ENCODE measurements around the gene UXS1.

UXS1 gene

DNA sequence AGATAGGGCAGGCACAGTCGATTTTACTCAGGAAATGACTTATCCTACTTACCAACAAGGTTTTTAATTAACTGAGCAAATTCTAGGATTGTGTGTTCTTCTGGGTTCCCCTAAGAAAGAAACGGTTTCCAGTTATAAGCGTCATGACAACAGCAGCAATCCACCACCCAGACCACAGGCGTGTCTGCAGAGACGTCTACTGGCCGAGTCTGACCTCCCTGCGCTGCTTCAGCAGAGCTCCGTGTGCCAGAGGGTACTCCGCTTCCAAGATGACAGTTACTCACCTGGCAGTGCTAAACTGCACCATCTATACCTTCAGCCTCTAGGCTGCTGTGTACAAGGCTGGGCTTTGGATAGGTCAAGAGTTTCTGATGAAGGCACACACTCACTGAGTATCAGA is 95.4 kb downstream of the UXS1 start:
- TF ChIP-seq, protein P1, sequence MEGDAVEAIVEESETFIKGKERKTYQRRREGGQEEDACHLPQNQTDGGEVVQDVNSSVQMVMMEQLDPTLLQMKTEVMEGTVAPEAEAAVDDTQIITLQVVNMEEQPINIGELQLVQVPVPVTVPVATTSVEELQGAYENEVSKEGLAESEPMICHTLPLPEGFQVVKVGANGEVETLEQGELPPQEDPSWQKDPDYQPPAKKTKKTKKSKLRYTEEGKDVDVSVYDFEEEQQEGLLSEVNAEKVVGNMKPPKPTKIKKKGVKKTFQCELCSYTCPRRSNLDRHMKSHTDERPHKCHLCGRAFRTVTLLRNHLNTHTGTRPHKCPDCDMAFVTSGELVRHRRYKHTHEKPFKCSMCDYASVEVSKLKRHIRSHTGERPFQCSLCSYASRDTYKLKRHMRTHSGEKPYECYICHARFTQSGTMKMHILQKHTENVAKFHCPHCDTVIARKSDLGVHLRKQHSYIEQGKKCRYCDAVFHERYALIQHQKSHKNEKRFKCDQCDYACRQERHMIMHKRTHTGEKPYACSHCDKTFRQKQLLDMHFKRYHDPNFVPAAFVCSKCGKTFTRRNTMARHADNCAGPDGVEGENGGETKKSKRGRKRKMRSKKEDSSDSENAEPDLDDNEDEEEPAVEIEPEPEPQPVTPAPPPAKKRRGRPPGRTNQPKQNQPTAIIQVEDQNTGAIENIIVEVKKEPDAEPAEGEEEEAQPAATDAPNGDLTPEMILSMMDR (conservative IDR thresholded peaks at IDR 0.05; ENCODE audit: low read length), result no peak
- no peak overlapping the region for H3K4me3 ChIP-seq (ENCODE audit: low read length)
- no peak for DNase-seq (ENCODE audit: low read depth)

DNA sequence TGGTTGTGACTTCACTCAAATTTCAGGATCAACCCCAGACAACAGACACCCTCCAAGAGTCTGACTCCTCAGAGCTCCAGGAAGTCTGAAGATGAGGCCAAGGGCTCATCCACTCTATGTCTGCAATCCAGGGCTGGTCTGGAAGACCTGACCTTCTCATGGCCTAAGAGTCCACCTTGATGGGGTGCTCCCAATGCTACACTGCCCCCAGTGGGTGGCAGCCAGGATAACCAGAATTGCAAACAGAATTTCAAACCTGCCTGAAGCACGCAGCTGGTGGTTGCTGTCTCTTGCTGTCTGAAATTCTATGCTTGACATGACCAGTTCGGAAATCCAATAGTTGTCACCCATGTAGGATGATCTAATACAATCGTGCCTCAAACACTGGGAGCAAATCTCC is 96.0 kb downstream of the UXS1 start:
- DNase-seq (ENCODE audit: low read depth), result no peak
- TF ChIP-seq, protein P1 (conservative IDR thresholded peaks at IDR 0.05; ENCODE audit: low read length), result peak; percentile 27; the same call in 1 of the 2 replicates
- H3K4me3 ChIP-seq (ENCODE audit: low read length), result no peak overlapping the region

DNA sequence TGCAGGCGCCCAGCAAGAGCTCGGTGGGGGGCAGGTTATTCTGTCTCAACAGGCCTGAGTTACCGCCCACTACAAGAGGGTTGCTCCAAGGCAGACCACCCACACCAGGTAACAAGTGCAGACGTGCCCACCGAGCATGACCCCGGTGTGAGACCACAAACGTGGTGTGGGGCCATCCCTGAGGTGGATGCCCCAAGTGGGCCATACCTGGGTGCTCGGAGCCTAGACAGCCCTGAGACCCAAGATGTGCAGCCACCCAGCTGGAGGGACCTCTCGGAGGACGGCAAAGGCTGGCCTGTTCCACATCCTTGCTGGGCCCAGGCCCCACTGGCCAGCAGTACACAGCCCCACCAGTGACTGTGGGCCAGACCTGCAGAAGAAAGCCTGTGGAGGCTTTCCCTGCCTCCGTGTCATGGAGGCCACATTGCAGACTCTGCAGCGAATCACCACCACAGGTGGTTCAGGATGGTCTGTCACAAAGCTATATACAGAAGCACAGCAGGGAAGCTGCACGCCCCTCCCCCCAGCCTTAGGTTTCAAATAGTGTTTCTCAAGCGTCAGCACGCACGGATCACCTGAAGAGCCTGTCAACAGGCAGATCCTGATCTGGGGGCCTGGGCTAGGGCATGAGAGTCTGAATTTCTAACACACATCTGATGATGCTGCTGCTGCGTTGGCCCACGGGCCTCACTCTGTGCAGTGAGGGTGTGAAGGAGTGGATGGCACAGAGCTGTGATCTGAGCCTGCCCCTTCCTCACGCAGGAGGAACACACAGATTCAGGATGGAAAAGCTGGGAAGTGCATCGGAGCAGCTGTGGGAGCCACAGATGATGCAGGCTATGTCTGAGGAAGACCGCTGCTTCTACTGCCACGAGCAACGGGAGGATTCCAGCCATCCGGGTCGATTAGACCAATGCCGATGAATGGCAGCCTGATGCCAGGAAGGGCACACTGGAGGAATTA is 96.8 kb downstream of the UXS1 start:
- no peak overlapping the region for H3K4me3 ChIP-seq (ENCODE audit: low read length)
- TF ChIP-seq, protein P1 (conservative IDR thresholded peaks at IDR 0.05; ENCODE audit: low read length), result no peak
- no peak for DNase-seq (ENCODE audit: low read depth)

DNA sequence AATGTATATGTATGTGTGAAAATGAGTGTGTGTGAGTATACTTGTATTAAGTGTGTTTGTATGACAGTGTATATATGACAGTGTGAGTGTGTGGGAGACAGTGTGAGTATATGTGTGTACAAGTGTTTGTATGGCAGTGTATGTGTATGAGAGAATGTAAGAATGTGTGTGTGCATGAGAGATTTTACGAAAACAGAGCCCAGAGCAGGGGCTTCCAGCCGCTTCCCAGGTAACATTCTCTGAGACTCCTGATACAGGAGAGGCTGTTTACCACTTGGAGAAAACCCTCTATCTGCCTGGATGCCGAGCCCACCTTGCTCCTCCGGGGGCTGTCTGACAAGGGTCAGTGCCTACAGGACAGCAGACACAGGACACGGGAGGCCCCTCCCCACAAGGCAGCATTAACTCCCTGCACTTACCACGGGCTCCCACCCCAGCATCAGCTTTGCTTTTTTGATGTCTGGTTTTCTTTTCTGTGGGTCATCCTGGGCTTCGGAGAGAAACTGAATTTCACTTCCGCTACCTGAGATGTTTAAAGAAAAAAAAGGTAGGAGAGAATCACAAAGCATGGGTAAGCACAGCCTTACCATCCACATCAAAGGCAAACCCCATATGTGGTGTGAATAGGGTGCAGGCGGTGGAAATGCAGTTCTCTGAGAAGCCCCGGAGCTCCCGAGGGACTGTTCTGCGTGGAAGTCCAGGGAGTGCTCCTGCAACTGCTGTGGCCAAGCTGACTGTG is 97.6 kb downstream of the UXS1 start:
- TF ChIP-seq, protein P1 (conservative IDR thresholded peaks at IDR 0.05; ENCODE audit: low read length), result no peak
- H3K4me3 ChIP-seq (ENCODE audit: low read length), result no peak overlapping the region
- DNase-seq (ENCODE audit: low read depth), result no peak

DNA sequence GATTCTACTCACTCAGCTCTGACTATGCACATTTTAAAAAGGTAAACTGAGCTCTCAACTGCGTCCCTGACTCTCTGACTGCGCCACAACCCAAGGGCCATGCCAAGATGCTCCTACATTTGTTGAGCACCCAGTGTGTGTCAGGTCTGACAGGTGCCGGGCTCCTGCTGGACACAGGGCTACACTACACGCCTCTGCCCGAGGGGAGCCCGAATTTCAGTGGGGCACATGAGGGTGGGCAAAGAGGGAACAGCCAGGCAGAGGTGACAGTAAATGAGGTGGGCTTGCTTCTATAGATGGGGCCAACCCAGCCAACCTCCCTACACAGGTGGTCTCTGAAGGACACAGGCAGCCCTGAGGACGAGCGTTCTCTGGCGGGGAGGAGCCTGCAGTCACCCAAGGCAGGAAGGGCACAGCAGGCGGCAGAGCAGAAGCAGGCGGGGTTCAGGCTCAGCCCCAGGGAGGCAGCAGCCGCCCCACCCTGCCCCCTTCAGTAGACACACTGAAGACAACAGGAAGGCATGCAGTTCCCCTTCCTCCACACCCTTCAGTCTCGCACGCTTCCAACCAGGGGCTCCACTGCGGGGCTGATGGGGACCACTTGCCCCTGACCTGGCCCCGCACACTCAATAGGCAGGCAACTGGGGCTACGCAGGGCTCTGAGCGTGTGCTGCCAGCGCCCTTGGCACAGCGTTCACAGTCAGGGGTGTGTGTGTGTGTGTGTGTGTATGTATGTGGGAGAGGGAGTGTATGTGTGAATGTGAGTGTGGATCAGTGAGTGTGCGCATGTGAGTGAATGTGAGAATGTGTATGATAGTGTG is 98.4 kb downstream of the UXS1 start:
- no peak overlapping the region for H3K4me3 ChIP-seq (ENCODE audit: low read length)
- TF ChIP-seq, protein P1 (conservative IDR thresholded peaks at IDR 0.05; ENCODE audit: low read length), result no peak
- DNase-seq (ENCODE audit: low read depth), result no peak

DNA sequence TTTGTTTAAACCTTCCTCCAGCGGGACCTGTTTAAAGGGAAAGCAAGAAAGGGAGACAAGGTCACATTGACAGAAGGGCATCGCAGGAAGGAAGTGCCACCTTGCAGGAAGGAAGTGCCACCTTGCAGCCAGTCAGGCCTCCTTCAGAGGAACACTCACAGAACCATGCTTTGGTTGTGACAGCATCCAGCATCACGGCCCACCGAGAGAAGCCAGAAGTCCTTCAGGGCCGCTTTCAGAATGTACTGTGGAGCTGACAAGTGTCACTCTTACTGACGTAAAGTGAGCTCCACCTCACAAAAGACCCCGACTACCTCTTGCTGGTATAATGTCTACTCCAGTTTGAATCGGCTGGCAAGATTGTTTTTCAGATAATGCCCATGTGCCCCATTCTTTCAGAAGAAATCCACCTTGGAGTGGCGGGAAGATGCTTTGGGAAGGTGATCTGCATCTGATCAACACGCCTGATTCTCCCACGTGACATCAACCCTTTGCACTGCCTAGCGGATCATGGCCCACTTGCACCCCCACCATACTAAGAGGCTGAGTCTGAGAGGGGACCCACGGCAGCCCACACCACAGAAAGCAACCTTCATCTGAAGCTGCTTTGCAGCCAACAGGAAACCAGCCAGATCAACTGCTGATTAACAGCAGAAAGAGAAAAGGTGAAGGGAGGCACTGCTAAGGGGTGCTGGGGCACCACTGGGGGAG is 99.8 kb downstream of the UXS1 start:
- no peak for DNase-seq (ENCODE audit: low read depth)
- H3K4me3 ChIP-seq (ENCODE audit: low read length), result no peak overlapping the region
- TF ChIP-seq, protein P1 (conservative IDR thresholded peaks at IDR 0.05; ENCODE audit: low read length), result no peak
